AG09309 (cell line): ENCODE data around the gene ATR.

ENCODE experiments used
- DNase-seq: peaks from one replicate; pipeline ENCODE4 v3.0.0-alpha.2; 2010; ENCODE audit warnings: low read depth
- H3K4me3 ChIP-seq: 2 replicates; pipeline ENCODE4 v1.5.1; 2011; ENCODE audit warnings: mild to moderate bottlenecking, low read depth, low read length, moderate library complexity; ENCODE audit not compliant: control insufficient read depth
- CTCF ChIP-seq: IDR thresholded peaks from 2 replicates; pipeline ENCODE4 v1.5.1; 2011; ENCODE audit warnings: mild to moderate bottlenecking, low read depth, low read length, inconsistent platforms; ENCODE audit not compliant: insufficient read depth, control insufficient read depth; ENCODE audit errors: missing control alignments

ATR gene

GRCh38 chr3:142536519-142536918 is 42.0 kb downstream of the ATR start:
- no peak for DNase-seq
- TF ChIP-seq CTCF: no peak
- H3K4me3 ChIP-seq: no peak overlapping the region

- no peak for DNase-seq
- H3K4me3 ChIP-seq: no peak overlapping the region
- TF ChIP-seq CTCF: no peak
These were observed 44.0 kb downstream of the ATR start for GRCh38 chr3:142534543-142534942.

- no peak overlapping the region for H3K4me3 ChIP-seq
- no peak for TF ChIP-seq CTCF
- DNase-seq: no peak
These were observed 48.2 kb downstream of the ATR start for GRCh38 chr3:142530296-142530695.

- TF ChIP-seq CTCF: no peak
- no peak overlapping the region for H3K4me3 ChIP-seq
- DNase-seq: no peak
These were observed 54.5 kb downstream of the ATR start for GRCh38 chr3:142523921-142524566.

- H3K4me3 ChIP-seq: no peak overlapping the region
- no peak for DNase-seq
- TF ChIP-seq CTCF: no peak
These were observed 69.5 kb downstream of the ATR start for GRCh38 chr3:142509079-142509478.

GRCh38 chr3:142507241-142507640 is 71.3 kb downstream of the ATR start:
- DNase-seq: no peak
- TF ChIP-seq CTCF: no peak
- no peak overlapping the region for H3K4me3 ChIP-seq
